ENCODE results near the gene CNPY4.

Gene CNPY4, protein sequence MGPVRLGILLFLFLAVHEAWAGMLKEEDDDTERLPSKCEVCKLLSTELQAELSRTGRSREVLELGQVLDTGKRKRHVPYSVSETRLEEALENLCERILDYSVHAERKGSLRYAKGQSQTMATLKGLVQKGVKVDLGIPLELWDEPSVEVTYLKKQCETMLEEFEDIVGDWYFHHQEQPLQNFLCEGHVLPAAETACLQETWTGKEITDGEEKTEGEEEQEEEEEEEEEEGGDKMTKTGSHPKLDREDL

DNA sequence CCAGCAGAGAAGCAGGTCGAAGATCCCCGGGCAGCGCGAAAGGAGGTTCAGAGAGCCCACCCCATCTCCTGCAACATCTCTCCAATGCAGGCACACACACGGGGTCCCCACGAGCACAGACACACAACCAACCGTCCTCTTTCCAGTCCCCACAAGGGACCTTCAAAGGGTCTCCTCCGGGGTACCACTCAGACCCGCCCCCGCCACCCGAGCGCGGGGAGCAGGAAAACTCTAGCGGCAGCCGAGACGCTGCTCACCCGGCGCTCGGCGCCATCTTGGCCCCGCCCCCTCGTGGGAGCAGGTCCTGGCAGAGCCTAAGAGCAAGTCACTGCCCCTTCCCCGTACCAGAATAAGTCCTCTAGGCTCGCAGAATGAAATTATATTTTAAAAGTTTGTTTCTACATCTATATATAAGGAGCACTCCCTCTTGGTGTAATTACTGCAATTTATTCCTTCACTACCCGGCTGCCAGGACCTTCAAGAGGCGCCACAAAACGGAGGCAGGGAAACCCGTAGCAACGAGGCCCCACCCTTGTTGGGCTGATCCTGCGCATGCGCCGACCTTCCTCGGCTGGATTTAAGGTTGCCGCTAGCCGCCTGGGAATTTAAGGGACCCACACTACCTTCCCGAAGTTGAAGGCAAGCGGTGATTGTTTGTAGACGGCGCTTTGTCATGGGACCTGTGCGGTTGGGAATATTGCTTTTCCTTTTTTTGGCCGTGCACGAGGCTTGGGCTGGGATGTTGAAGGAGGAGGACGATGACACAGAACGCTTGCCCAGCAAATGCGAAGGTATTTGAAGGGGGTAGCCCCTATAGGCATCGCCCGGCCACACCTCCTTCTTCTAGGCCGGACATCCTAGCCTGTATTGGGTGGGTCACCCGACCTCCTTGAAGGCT lies at the start of gene CNPY4, which contains the start of gene TAF6:
Gene CNPY4, plus strand, starts transcription at position 563 of the 898 bp plus-strand sequence. Its CDS starts 111 bp downstream, at position 674.
Gene TAF6, minus strand, starts transcription at position 287 of the 898 bp plus-strand sequence. CDS start 5,149 bp downstream, outside the sequence.
- DNase-seq = peak; percentile 96

DNA sequence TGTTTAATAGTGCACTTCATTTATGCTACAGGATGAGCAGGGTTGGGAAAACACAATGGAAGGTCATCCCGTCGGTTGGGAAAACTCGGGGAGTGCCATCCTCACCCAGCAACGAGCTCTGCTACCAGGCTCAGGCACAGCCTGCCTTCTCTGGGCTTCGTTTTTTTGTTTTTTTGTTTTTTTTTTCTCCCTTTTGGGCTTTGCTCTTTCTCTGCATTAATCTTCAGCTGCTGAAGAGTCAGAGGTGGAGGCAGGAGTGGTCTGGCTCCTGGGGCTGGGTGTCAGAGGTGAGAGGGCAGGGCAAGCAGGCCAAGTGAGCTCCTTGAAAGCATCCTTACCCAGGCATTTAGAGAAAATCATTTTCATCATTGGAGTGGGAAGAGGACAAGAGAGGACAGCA lies 49.4 kb upstream of the CNPY4 start:
- DNase-seq = no peak

GRCh38 chr7:100071018-100071723 lies 48.3 kb upstream of the CNPY4 start:
- no peak for DNase-seq

DNA sequence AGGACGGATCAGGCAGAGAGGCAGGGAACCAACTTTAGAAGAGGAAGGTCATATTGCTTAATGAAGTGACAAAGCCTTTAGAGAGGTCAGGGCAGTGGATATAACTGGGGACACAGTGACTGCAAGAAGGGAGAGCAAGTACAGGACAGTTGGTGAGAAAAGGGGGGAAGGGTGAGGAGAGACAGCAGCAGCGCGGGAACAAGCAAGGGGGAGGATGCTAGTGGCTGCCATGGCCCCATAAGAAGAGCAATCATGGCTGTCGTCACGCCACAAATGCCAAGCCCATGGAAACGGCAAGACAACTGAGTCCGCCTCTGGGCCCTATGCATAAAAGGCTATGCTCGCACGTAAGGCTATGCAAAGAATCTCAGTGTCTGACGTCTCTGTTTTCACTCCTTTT lies 47.0 kb upstream of the CNPY4 start:
- no peak for DNase-seq

DNA sequence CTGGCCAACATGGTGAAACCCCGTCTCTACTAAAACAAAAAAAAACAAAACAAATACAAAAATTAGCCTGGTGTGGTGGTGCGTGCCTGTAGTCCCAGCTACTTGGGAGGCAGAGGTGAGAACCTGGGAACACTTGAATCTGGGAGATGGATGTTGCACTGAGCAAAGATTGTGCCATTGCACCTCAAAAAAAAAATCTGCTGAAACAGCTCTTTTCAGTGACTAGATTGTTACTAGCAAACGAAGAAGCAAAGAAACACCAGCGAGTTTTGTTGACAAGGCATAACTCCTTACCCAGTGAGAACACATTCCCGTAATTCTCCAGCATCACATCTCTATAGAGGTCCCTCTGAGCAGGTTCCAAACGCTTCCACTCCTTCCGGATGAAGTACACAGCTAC lies 44.6 kb upstream of the CNPY4 start:
- DNase-seq = no peak

GRCh38 chr7:100075418-100075817 lies 44.0 kb upstream of the CNPY4 start:
- no peak for DNase-seq

DNA sequence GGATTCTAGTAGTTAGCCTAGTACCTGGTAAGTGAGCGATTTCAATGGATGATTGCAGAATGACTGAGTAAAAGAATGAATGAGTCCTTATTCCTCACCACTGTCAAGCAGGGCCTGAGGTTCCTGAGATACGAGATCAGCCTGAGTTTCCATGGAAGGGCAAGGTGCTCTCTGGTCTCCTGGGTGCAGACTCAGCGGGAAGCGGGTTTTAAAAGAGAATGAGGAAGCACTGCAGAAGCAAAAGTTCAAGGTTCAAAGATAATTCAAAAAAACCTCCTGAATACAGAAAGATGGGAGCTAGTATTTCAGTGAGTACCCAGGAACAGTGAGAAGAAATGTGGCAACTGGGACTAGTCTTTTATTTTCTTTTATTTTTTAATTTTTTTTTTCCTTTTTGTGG lies 42.2 kb upstream of the CNPY4 start:
- no peak for DNase-seq

- no peak for DNase-seq
These were observed 40.3 kb upstream of the CNPY4 start for GRCh38 chr7:100079024-100079560.

GRCh38 chr7:100080907-100081534 lies 38.4 kb upstream of the CNPY4 start:
- no peak for DNase-seq

- DNase-seq = peak; percentile 98
These were observed 37.8 kb upstream of the CNPY4 start, which contains the start of gene ZNF3 for GRCh38 chr7:100081535-100082102. TSS of gene ZNF3 (minus strand) at chr7:100081723. CDS start at chr7:100077357, 4,366 bp downstream.

DNA sequence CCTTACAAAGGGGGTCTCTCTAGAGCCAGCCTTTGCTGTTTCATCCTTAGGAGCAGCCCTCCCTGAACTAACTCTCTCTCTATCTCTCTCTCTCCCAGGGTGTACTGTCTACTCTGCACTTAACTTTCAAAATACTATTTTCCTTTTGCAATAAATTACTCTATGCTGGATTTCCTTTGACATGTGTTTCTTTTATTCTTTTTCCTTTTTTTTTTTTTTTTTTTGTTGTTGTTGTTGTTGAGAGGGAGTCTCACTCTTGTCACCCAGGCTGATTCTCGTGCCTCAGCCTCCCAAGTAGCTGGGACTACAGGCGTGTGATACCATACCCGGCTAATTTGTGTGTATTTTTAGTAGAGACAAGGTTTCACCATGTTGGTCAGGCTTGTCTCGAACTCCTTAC lies 36.5 kb upstream of the CNPY4 start:
- no peak for DNase-seq

DNA sequence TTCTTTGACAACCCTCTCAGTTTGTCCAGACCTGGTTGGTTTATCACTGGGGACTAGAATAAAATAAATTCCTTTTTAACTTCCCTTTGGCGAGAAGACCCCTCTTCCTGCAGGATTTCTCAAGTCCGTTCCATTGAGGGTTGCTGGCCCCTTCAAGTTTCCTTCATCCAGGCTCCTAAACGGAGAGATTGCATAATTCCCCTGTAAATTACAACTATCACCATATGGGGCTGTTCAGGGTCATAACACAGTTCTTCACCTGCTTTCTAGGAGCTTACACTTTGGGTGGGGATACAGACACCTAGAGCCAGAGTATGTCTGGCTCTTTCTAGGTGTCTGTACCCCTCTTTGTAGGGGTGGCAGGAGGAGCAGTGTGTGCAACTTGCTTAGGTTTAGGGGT lies 33.9 kb upstream of the CNPY4 start:
- DNase-seq = no peak

DNA sequence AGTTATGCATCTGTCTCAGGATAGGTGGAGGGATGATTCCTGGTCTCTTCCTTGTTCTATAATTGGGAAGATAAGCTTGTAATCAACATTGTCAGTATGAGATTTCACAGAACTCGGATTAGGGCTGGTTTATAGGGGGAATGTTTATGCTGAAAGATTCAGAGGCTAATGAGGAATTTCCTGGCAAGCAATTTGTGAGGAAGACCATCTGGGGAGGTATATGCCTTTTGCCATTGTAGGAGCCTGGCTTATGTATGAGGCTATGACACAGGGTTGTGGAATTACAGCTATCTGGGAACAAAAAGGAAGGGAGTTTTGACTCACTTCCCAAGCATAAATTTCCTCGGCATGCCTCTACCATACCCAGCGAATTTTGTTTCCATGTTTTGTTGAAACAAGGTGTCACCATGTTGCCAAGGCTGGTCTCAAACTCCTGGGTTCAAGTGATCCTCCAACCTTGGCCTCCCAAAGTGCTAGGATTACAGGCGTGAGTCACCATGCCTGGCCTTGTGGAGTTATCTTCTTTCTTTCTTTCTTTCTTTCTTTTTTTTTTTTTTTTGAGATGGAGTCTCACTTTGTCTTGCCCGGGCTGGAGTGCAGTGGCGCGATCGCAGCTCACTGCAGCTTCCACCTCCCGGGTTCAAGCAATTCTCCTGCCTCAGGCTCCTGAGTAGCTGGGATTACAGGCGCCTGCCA lies 32.2 kb upstream of the CNPY4 start:
- DNase-seq = no peak

- DNase-seq = no peak
These were observed 31.3 kb upstream of the CNPY4 start for GRCh38 chr7:100088095-100088620.

GRCh38 chr7:100088621-100089457 lies 30.6 kb upstream of the CNPY4 start, which contains the start of gene COPS6:
TSS of gene COPS6 (plus strand) at chr7:100088969. CDS start at chr7:100088991, 22 bp downstream.
- DNase-seq = peak; percentile 95

DNA sequence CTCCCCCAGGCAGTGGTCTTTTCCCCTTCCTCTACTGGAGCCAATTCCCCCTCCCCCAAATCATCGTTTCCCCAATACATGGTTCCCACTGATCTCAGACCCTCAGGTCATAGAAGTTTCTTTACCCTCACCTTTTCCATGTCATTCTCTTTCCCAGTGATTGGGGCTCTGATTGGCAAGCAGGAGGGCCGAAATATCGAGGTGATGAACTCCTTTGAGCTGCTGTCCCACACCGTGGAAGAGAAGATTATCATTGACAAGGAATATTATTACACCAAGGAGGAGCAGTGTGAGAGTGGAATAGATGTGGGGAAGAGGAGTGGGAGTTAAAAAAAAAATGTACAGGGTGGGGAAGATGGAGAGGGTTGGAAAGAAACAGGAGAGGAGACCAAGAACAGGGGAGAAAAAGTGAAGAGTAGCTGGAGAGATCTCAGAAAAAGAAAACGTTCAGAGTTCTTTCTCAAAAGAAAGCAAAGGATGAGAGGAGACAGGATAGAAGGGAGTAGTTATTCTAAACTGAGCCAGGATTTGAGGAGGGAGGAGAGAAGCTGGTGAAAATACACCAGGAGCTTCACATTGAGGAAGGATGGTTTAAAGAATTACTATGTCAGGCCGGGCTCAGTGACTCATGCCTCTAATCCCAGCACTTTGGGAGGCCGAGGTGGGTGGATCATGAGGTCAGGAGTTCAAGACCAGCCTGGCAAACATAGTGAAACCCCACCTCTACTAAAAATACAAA lies 29.8 kb upstream of the CNPY4 start:
- DNase-seq = no peak

- DNase-seq = peak; percentile 64
These were observed 28.7 kb upstream of the CNPY4 start for GRCh38 chr7:100090527-100091410.

All from activated CD8-positive, alpha-beta memory T cell treated with anti-CD3 and anti-CD28 coated beads for 24 hours (primary cell).